HG03060 (cell line): Measurements from ENCODE around the gene RAB40B.

Source experiments
- ATAC-seq: cut with Tn5 transposase; IDR thresholded peaks from one replicate; pipeline ENCODE4 v1.9.1; 2021; ENCODE audit warnings: low read depth, moderate number of reproducible peaks; ENCODE audit not compliant: unreplicated experiment

RAB40B gene

GRCh38 chr17:82630212-82630611 lies 68.3 kb downstream of the RAB40B start:
- no peak for ATAC-seq

GRCh38 chr17:82629748-82630147 lies 68.8 kb downstream of the RAB40B start:
- ATAC-seq, result no peak

GRCh38 chr17:82627405-82627804 lies 71.1 kb downstream of the RAB40B start:
- no peak for ATAC-seq

- ATAC-seq, result no peak
These were observed 74.8 kb downstream of the RAB40B start for GRCh38 chr17:82623707-82624106.

GRCh38 chr17:82619641-82620040 lies 78.9 kb downstream of the RAB40B start:
- no peak for ATAC-seq

GRCh38 chr17:82619211-82619610 lies 79.3 kb downstream of the RAB40B start:
- no peak for ATAC-seq

GRCh38 chr17:82616021-82616711 lies 82.3 kb downstream of the RAB40B start:
- no peak for ATAC-seq

- no peak for ATAC-seq
These were observed 83.1 kb downstream of the RAB40B start for GRCh38 chr17:82615084-82616020.

- no peak for ATAC-seq
These were observed 84.3 kb downstream of the RAB40B start for GRCh38 chr17:82614095-82614631.

- no peak for ATAC-seq
These were observed 85.0 kb downstream of the RAB40B start for GRCh38 chr17:82613283-82614094.

- no peak for ATAC-seq
These were observed 87.1 kb downstream of the RAB40B start for GRCh38 chr17:82611140-82612058.

GRCh38 chr17:82609655-82610054 lies 88.8 kb downstream of the RAB40B start:
- no peak for ATAC-seq

GRCh38 chr17:82608816-82609215 lies 89.7 kb downstream of the RAB40B start:
- ATAC-seq, result no peak

GRCh38 chr17:82605939-82606600 lies 92.4 kb downstream of the RAB40B start:
- ATAC-seq, result no peak
